ENCODE results near the gene APOL5. TPM values are rescaled to one million over a fixed set of nuclear protein-coding genes. Genes with fewer than 3 reads are reported as not detected.

Gene APOL5
- total RNA-seq, 2 experiments from 2014 or later = not detected

GRCh38 chr22:35708917-35709316, 8.8 kb upstream of the APOL5 start:
- Mint-ChIP-seq H3K9me3 (peaks cover 4% of the 10 kb centered on the region), H3K4me3 (no peak overlapping the region), H3K27me3 (peaks cover 1% of the 10 kb centered on the region), H3K4me1 (ENCODE audit: low read depth) (no peaks in the 10 kb centered on the region), H3K27ac (no peak overlapping the region), H3K36me3 (ENCODE audit: low read depth) (no peaks in the 10 kb centered on the region)
- TF ChIP-seq CTCF (IDR thresholded peaks at IDR 0.05) = no peak
- ChIA-PET POLR2A (no interaction called here), CTCF (no interaction called here)
- intact Hi-C loops (cut with micrococcal nuclease) = no loop called here
- no peak for DNase-seq
- ATAC-seq = no peak

GRCh38 chr22:35711336-35711735, 6.3 kb upstream of the APOL5 start:
- Mint-ChIP-seq H3K27me3 (peaks cover 3% of the 10 kb centered on the region), H3K4me1 (ENCODE audit: low read depth) (no peaks in the 10 kb centered on the region), H3K4me3 (no peak overlapping the region), H3K9me3 (peaks cover 4% of the 10 kb centered on the region), H3K36me3 (ENCODE audit: low read depth) (no peaks in the 10 kb centered on the region), H3K27ac (no peak overlapping the region)
- intact Hi-C loops (cut with micrococcal nuclease) = no loop called here
- CTCF ChIA-PET = no interaction called here
- DNase-seq (no peak), ATAC-seq (no peak)
- TF ChIP-seq CTCF (IDR thresholded peaks at IDR 0.05) = no peak
- POLR2A ChIA-PET = no interaction called here

- no peaks in the 10 kb centered on the region for H3K36me3 Mint-ChIP-seq (ENCODE audit: low read depth)
- ATAC-seq (no peak), DNase-seq (no peak)
- ChIA-PET POLR2A (no interaction called here), CTCF (no interaction called here)
- peaks cover 3% of the 10 kb centered on the region for H3K27me3 Mint-ChIP-seq
- no peak for TF ChIP-seq CTCF (IDR thresholded peaks at IDR 0.05)
- peaks cover 4% of the 10 kb centered on the region for H3K9me3 Mint-ChIP-seq
- no peaks in the 10 kb centered on the region for H3K4me1 Mint-ChIP-seq (ENCODE audit: low read depth)
- H3K4me3 Mint-ChIP-seq = no peak overlapping the region
- intact Hi-C loops (cut with micrococcal nuclease) = no loop called here
- H3K27ac Mint-ChIP-seq = no peak overlapping the region
These were observed 5.0 kb upstream of the APOL5 start for GRCh38 chr22:35712672-35713071.

- H3K27me3 Mint-ChIP-seq = peaks cover 2% of the 10 kb centered on the region
- H3K4me3 Mint-ChIP-seq = no peak overlapping the region
- CTCF ChIA-PET = no interaction called here
- no peaks in the 10 kb centered on the region for H3K9me3 Mint-ChIP-seq
- POLR2A ChIA-PET = interaction anchor here (0.9 kb wide), 1 partner anchor 31 kb away, joined by 3 read pairs; no protein-coding TSS in a partner anchor
- ATAC-seq (no peak), DNase-seq (peak; percentile 24)
- no peaks in the 10 kb centered on the region for H3K4me1 Mint-ChIP-seq (ENCODE audit: low read depth)
- H3K27ac Mint-ChIP-seq = no peak overlapping the region
- no peak for TF ChIP-seq CTCF (IDR thresholded peaks at IDR 0.05)
- intact Hi-C loops (cut with micrococcal nuclease) = no loop called here
- no peaks in the 10 kb centered on the region for H3K36me3 Mint-ChIP-seq (ENCODE audit: low read depth)
These were observed 1.7 kb downstream of the APOL5 start for GRCh38 chr22:35719212-35719875.

DNA sequence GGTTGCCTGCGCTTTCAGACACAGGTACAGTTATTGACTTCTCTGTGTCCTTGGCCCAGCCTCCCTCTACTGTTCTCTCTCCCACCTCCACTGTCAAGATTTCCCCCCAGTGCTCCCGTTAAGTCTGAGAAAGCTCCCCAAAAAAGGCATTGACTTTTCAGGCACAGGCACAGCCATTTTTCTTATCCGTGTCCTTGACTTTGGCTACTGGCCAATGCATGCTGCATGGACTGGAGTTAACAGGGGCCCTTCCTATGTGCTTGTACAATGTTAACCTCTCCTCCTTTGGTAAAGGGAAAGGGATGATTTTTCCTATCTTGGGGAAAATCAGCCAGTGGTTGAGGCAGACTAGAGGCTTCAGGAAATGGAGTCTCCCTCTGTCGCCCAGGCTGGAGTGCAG, 4.3 kb downstream of the APOL5 start:
- no peak for TF ChIP-seq CTCF (IDR thresholded peaks at IDR 0.05)
- Mint-ChIP-seq H3K9me3 (no peaks in the 10 kb centered on the region), H3K36me3 (ENCODE audit: low read depth) (no peaks in the 10 kb centered on the region), H3K4me3 (no peak overlapping the region), H3K27ac (no peak overlapping the region), H3K4me1 (ENCODE audit: low read depth) (no peaks in the 10 kb centered on the region), H3K27me3 (no peaks in the 10 kb centered on the region)
- DNase-seq (no peak), ATAC-seq (no peak)
- ChIA-PET POLR2A (no interaction called here), CTCF (interaction anchor here (0.9 kb wide), 1 partner anchor 12 kb away, joined by 3 read pairs; no protein-coding TSS in a partner anchor)
- intact Hi-C loops (cut with micrococcal nuclease) = no loop called here

Measured in activated CD8-positive, alpha-beta T cell treated with anti-CD3 and anti-CD28 coated beads for 36 hours (primary cell).